ENCODE data around the gene ADAMTSL4.

GRCh38 chr1:150564051-150564991 is 15.1 kb downstream of the ADAMTSL4 start:
- no peak for TF ChIP-seq CTCF (IDR thresholded peaks at IDR 0.05 in 2 of 3, conservative IDR thresholded peaks at IDR 0.05 in 1 of 3; ENCODE audit: borderline replicate concordance in 1 of 3, insufficient read depth in 1 of 3, low read depth in 2 of 3, low read length in 2 of 3)
- no peak for TF ChIP-seq POLR2A (IDR thresholded peaks at IDR 0.05; ENCODE audit: borderline replicate concordance, extremely low read depth, insufficient read depth, insufficient read length)
- no peak for TF ChIP-seq ZNF274 (IDR thresholded peaks at IDR 0.05; ENCODE audit: low read depth, low read length)
